K562 (cell line): ENCODE results near the gene RAD1. TPM values are rescaled to one million over a fixed set of nuclear protein-coding genes. Genes with fewer than 3 reads are reported as not detected.
A peak's percentile ranks its signal among the peaks of the same experiment; 100 is the strongest.

Experiments
- ATAC-seq: fragments of 200-7000 bp; cut with Tn5 transposase; 3 replicates; pipeline ENCODE4 v1.9.1; 2020; ENCODE audit warnings: moderate library complexity
- BruUV-seq: library from RNA; stranded (reverse); fragments of 400-500 nt; replicated peaks from 2 replicates; lab custom pipeline; 2021; lab: Mats Ljungman, UMichigan
- CTCF ChIA-PET: fragments of 300-600 bp; formaldehyde crosslinking; extraction: SDS; loops from one replicate; lab custom pipeline; 2021; ENCODE audit warnings: low intra/inter-chr PET ratio; lab: Yijun Ruan, JAX
- POLR2A ChIA-PET: fragments of 300-600, 350-650 bp; sonication (Branson Sonifier 250); formaldehyde crosslinking; extraction: SDS; loops from one replicate; lab custom pipeline; 2021; ENCODE audit warnings: antibody characterized with exemption, inconsistent platforms; lab: Yijun Ruan, JAX
- DNase-seq, 4 experiments: peaks; one replicate each; pipeline versions ENCODE4 v3.0.0 to v3.0.0-alpha.2; 2011 to 2018; ENCODE audit warnings: low spot score in 3 of 4, mixed read lengths in 3 of 4; ENCODE audit errors: extremely low read depth in 1 of 4
- FAIRE-seq: peaks from 2 replicates; lab custom pipeline; 2011; peaks lifted over from hg19 to GRCh38; lab: Jason Lieb, UNC
- H2AFZ ChIP-seq: 2 replicates; pipeline ENCODE4 v1.6.0; 2011; ENCODE audit warnings: low read depth, low read length, control low read depth, inconsistent platforms
- H3K27ac ChIP-seq: fragments of 200-600 bp; 3 replicates; pipeline ENCODE4 v1.8.0; 2011; ENCODE audit warnings: low read depth, mild to moderate bottlenecking, control low read depth, inconsistent platforms, low read length, moderate library complexity, mixed read lengths; ENCODE audit errors: extremely low read depth
- H3K27me3 ChIP-seq, 2 experiments: fragments of 300-600 bp in 1 of 2; 2 replicates in 1 of 2; 3 replicates in 1 of 2; pipeline versions ENCODE4 v1.6.0 to v1.8.0; 2011; ENCODE audit warnings: inconsistent platforms in 2 of 2, low read length in 2 of 2, mild to moderate bottlenecking in 1 of 2, mixed read lengths in 1 of 2, moderate library complexity in 1 of 2; ENCODE audit not compliant: control insufficient read depth in 2 of 2, insufficient read depth in 2 of 2
- H3K36me3 ChIP-seq: fragments of 300-600 bp; 3 replicates; pipeline ENCODE4 v1.8.0; 2011; ENCODE audit warnings: mild to moderate bottlenecking, low read length, inconsistent platforms; ENCODE audit not compliant: control insufficient read depth, insufficient read depth
- H3K4me1 ChIP-seq, 2 experiments: fragments of 200-600 bp in 1 of 2; replicated peaks in 1 of 2; 2 replicates in 1 of 2; 3 replicates in 1 of 2; pipeline versions ENCODE4 v1.5.1 to v1.8.0; 2011; ENCODE audit warnings: inconsistent platforms in 2 of 2, low read length in 2 of 2, mild to moderate bottlenecking in 1 of 2, mixed read lengths in 1 of 2, moderate library complexity in 1 of 2; ENCODE audit not compliant: control insufficient read depth in 2 of 2, insufficient read depth in 2 of 2
- H3K4me2 ChIP-seq: 2 replicates; pipeline ENCODE4 v1.6.1; 2011; ENCODE audit warnings: low read length, control low read depth, inconsistent platforms, mixed read lengths; ENCODE audit not compliant: insufficient read depth
- H3K4me3 ChIP-seq: fragments of 200-600 bp; sonication (generic), shearing (Covaris generic); 2 replicates; pipeline ENCODE4 v1.5.1; 2016; ENCODE audit warnings: control low read depth, inconsistent platforms
- H3K79me2 ChIP-seq: fragments of 200-600 bp; 3 replicates; pipeline ENCODE4 v1.8.0; 2011; ENCODE audit warnings: low read length, inconsistent platforms; ENCODE audit not compliant: control insufficient read depth, insufficient read depth
- H3K9ac ChIP-seq, 2 experiments: 2 replicates each; pipeline versions ENCODE4 v1.6.0 to v1.6.1; 2011; ENCODE audit warnings: low read depth in 2 of 2, low read length in 2 of 2, control low read depth in 1 of 2, inconsistent platforms in 1 of 2, mild to moderate bottlenecking in 1 of 2, mixed read lengths in 1 of 2; ENCODE audit not compliant: insufficient read depth in 1 of 2
- H3K9me1 ChIP-seq: one replicate; pipeline ENCODE4 v1.6.0; 2011; ENCODE audit warnings: inconsistent platforms, mild to moderate bottlenecking, low read length, moderate library complexity; ENCODE audit not compliant: control insufficient read depth, insufficient read depth
- H3K9me3 ChIP-seq: replicated peaks from 2 replicates; pipeline ENCODE4 v1.5.1; 2011; ENCODE audit warnings: low read depth, low read length, inconsistent platforms; ENCODE audit not compliant: control insufficient read depth, insufficient read depth
- H4K20me1 ChIP-seq: replicated peaks from 2 replicates; pipeline ENCODE4 v1.6.1; 2011; ENCODE audit warnings: low read length, inconsistent platforms, mixed read lengths; ENCODE audit not compliant: control insufficient read depth, insufficient read depth
- MNT ChIP-seq, 2 experiments: fragments of 450-650 bp; conservative IDR thresholded peaks; 2 replicates each; pipeline ENCODE4 v1.6.1; 2017; ENCODE audit warnings: mild to moderate bottlenecking in 2 of 2, moderate library complexity in 2 of 2
- MYNN ChIP-seq, 2 experiments: sonication (generic); formaldehyde crosslinking in 1 of 2; IDR thresholded peaks; 2 replicates each; pipeline versions ENCODE4 v1.5.0 to v1.6.1; 2016 to 2020; ENCODE audit warnings: antibody characterized with exemption in 1 of 2, missing genetic modification reagents in 1 of 2
- RFX7 ChIP-seq: fragments of 250-450 bp; sonication (Bioruptor Pico); IDR thresholded peaks from 2 replicates; pipeline ENCODE4 v1.5.1; 2021; ENCODE audit warnings: mild to moderate bottlenecking
- WGBS: fragments of 100-300 bp; shearing (Covaris generic); methylation state at CpG from one replicate; pipeline ENCODE4 v1.1.6; 2016; ENCODE audit warnings: low coverage, mixed read lengths; ENCODE audit not compliant: insufficient coverage; ENCODE audit errors: missing lambda C conversion rate; 5-methylcytosine and 5-hydroxymethylcytosine counted together
- in situ Hi-C: fragments of 300-500 bp; cut with MboI; formaldehyde crosslinking; loops from 4 replicates; pipeline ENCODE4 v1.15.0; 2018; ENCODE audit warnings: inconsistent platforms, mixed read lengths
- intact Hi-C: fragments of 100-400 bp; cut with micrococcal nuclease; formaldehyde crosslinking; loops from 2 replicates; pipeline ENCODE4 v1.14.2; 2022
- polyA plus RNA-seq, 8 experiments: library from polyadenylated mRNA; depleted of rRNA in 4 of 8; stranded (reverse) in 5 of 8; unstranded in 3 of 8; fragments of >200 nt; fragmentation: Nextera tagmentation in 2 of 8; fragmentation: Illumina TruSeq in 1 of 8; extraction: Ambion mirVana in 2 of 8; extraction: Trizol in 1 of 8; gene quantifications; 2 replicates each; pipeline versions ENCODE4 v1.2.1 to v1.2.3, GENCODE V29; 2011 to 2014; ENCODE audit warnings: inconsistent platforms in 1 of 8, missing spikeins in 1 of 8
- total RNA-seq, 7 experiments: library from RNA; depleted of rRNA in 6 of 7; stranded (reverse); fragments of >200 nt in 6 of 7; fragmentation: Illumina TruSeq in 2 of 7; extraction: Trizol in 2 of 7; gene quantifications; 2 replicates each; pipeline versions ENCODE4 v1.2.1 to v1.2.3, GENCODE V29; 2011 to 2021; ENCODE audit warnings: low replicate concordance in 1 of 7

Gene RAD1
- total and polyA plus RNA-seq, 9 of the 15 experiments (the other 6 are each of a cell fraction or from before 2014, with no cell fraction given), result 44.5 to 148 (median 60.8) TPM

- no peaks in the 10 kb centered on the region for H4K20me1 ChIP-seq
- intact Hi-C loops (no loop called here), in situ Hi-C loops (no loop called here)
- H3K9me1 ChIP-seq, result no peaks in the 10 kb centered on the region
- no TSS peak for BruUV-seq
- H3K79me2 ChIP-seq, result no peaks in the 10 kb centered on the region
- no peak for DNase-seq
- no peaks in the 10 kb centered on the region for H3K4me1 ChIP-seq
- H3K27ac ChIP-seq, result no peak overlapping the region
- 88% methylated on average over 1 of the region's 1 CpG for WGBS
- H3K36me3 ChIP-seq, result peaks cover 42% of the 10 kb centered on the region
- no peak for TF ChIP-seq MNT (conservative IDR thresholded peaks at IDR 0.05)
- no peak for TF ChIP-seq RFX7 (CRISPR knock-in tag)
- TF ChIP-seq MYNN (IDR thresholded peaks at IDR 0.05), result peak; percentile 39; the same call in 1 of the 2 replicates
- no peak for TF ChIP-seq MYNN (CRISPR knock-in tag; IDR thresholded peaks at IDR 0.05)
- H3K27me3 ChIP-seq, result no peaks in the 10 kb centered on the region
- ChIA-PET POLR2A (interaction anchor here (0.8 to 1.1 kb wide), 2 partner anchors 10 to 27 kb away, joined by 3 to 4 read pairs; no protein-coding TSS in a partner anchor), CTCF (interaction anchor here (0.6 to 1.3 kb wide), 2 partner anchors 46 to 249 kb away, joined by 3 to 8 read pairs; no protein-coding TSS in a partner anchor)
- no peak for ATAC-seq
- H2AFZ ChIP-seq, result no peak overlapping the region
- H3K9me3 ChIP-seq, result no peaks in the 10 kb centered on the region
- no peak overlapping the region for H3K4me3 ChIP-seq
- H3K9ac ChIP-seq, result no peak overlapping the region
- no peak for FAIRE-seq
- no peak overlapping the region for H3K4me2 ChIP-seq
Measured at GRCh38 chr5:34957321-34957720, 42.0 kb upstream of the RAD1 start.
